Stimulated activated effector memory CD8-positive, alpha-beta T cell treated with anti-CD3 and anti-CD28 coated beads, Interleukin-12 subunit alpha, Interleukin-12 subunit beta, amount 100 ng/mL, for 72 hours (primary cell): ENCODE results near the gene MARCHF10.

ENCODE experiments used
- ATAC-seq: fragments of 150-1000 bp; cut with Tn5 transposase; 2 replicates; pipeline ENCODE4 v1.10.0; 2021
- DNase-seq, 2 donors: peaks; one replicate each; pipeline ENCODE4 v3.0.0; 2021 to 2022; ENCODE audit warnings: low spot score in 2 of 2
- H3K27ac Mint-ChIP-seq: one replicate; pipeline ENCODE4 v1.8.0; 2022; ENCODE audit warnings: mild to moderate bottlenecking, mixed read lengths
- H3K36me3 Mint-ChIP-seq: one replicate; pipeline ENCODE4 v1.8.0; 2022; ENCODE audit warnings: mild to moderate bottlenecking, mixed read lengths
- H3K4me1 Mint-ChIP-seq: one replicate; pipeline ENCODE4 v1.8.0; 2022; ENCODE audit warnings: mixed read lengths
- H3K4me3 Mint-ChIP-seq: one replicate; pipeline ENCODE4 v1.8.0; 2022; ENCODE audit warnings: mild to moderate bottlenecking, mixed read lengths
- H3K9me3 Mint-ChIP-seq: one replicate; pipeline ENCODE4 v1.8.0; 2022; ENCODE audit warnings: mixed read lengths

Gene MARCHF10

GRCh38 chr17:62781831-62782251 lies 26.3 kb downstream of the MARCHF10 start:
- Mint-ChIP-seq H3K9me3 (peaks cover 3% of the 10 kb centered on the region), H3K4me3 (no peak overlapping the region), H3K4me1 (no peaks in the 10 kb centered on the region), H3K27ac (no peak overlapping the region), H3K36me3 (no peaks in the 10 kb centered on the region)
- no peak for ATAC-seq
- DNase-seq: no peak

- no peak overlapping the region for H3K4me3 Mint-ChIP-seq
- ATAC-seq: no peak
- no peak for DNase-seq
- peaks cover 3% of the 10 kb centered on the region for H3K9me3 Mint-ChIP-seq
- H3K4me1 Mint-ChIP-seq: no peaks in the 10 kb centered on the region
- H3K27ac Mint-ChIP-seq: no peak overlapping the region
- H3K36me3 Mint-ChIP-seq: no peaks in the 10 kb centered on the region
Observed at GRCh38 chr17:62781356-62781755, 26.8 kb downstream of the MARCHF10 start.

GRCh38 chr17:62780951-62781350 lies 27.2 kb downstream of the MARCHF10 start:
- peaks cover 3% of the 10 kb centered on the region for H3K9me3 Mint-ChIP-seq
- H3K27ac Mint-ChIP-seq: no peak overlapping the region
- no peak for ATAC-seq
- DNase-seq: no peak
- H3K36me3 Mint-ChIP-seq: no peaks in the 10 kb centered on the region
- H3K4me3 Mint-ChIP-seq: no peak overlapping the region
- H3K4me1 Mint-ChIP-seq: no peaks in the 10 kb centered on the region

- Mint-ChIP-seq H3K27ac (no peak overlapping the region), H3K36me3 (no peaks in the 10 kb centered on the region), H3K9me3 (peaks cover 3% of the 10 kb centered on the region), H3K4me3 (no peak overlapping the region), H3K4me1 (no peaks in the 10 kb centered on the region)
- DNase-seq: no peak
- no peak for ATAC-seq
Observed at GRCh38 chr17:62780269-62780668, 27.8 kb downstream of the MARCHF10 start.

- Mint-ChIP-seq H3K4me1 (no peaks in the 10 kb centered on the region), H3K9me3 (peaks cover 3% of the 10 kb centered on the region), H3K4me3 (no peak overlapping the region), H3K36me3 (no peaks in the 10 kb centered on the region), H3K27ac (no peak overlapping the region)
- DNase-seq (no peak), ATAC-seq (no peak)
Observed at GRCh38 chr17:62778990-62779681, 29.0 kb downstream of the MARCHF10 start.

- no peak for DNase-seq
- Mint-ChIP-seq H3K4me1 (no peaks in the 10 kb centered on the region), H3K27ac (no peak overlapping the region), H3K9me3 (no peaks in the 10 kb centered on the region), H3K4me3 (no peak overlapping the region), H3K36me3 (no peaks in the 10 kb centered on the region)
- ATAC-seq: no peak
Observed at GRCh38 chr17:62775876-62776275, 32.2 kb downstream of the MARCHF10 start.

GRCh38 chr17:62774338-62774737 lies 33.8 kb downstream of the MARCHF10 start:
- Mint-ChIP-seq H3K27ac (no peak overlapping the region), H3K36me3 (no peaks in the 10 kb centered on the region), H3K4me1 (no peaks in the 10 kb centered on the region), H3K9me3 (no peaks in the 10 kb centered on the region), H3K4me3 (no peak overlapping the region)
- ATAC-seq (no peak), DNase-seq (no peak)

- no peaks in the 10 kb centered on the region for H3K36me3 Mint-ChIP-seq
- DNase-seq: no peak
- no peak overlapping the region for H3K4me3 Mint-ChIP-seq
- no peaks in the 10 kb centered on the region for H3K4me1 Mint-ChIP-seq
- H3K27ac Mint-ChIP-seq: no peak overlapping the region
- no peak for ATAC-seq
- H3K9me3 Mint-ChIP-seq: no peaks in the 10 kb centered on the region
Observed at GRCh38 chr17:62767997-62768396, 40.1 kb downstream of the MARCHF10 start.

GRCh38 chr17:62765351-62765750 lies 42.8 kb downstream of the MARCHF10 start:
- H3K36me3 Mint-ChIP-seq: no peaks in the 10 kb centered on the region
- DNase-seq (no peak), ATAC-seq (no peak)
- no peak overlapping the region for H3K27ac Mint-ChIP-seq
- H3K4me1 Mint-ChIP-seq: no peaks in the 10 kb centered on the region
- H3K4me3 Mint-ChIP-seq: no peak overlapping the region
- no peaks in the 10 kb centered on the region for H3K9me3 Mint-ChIP-seq

GRCh38 chr17:62763891-62764600 lies 44.1 kb downstream of the MARCHF10 start:
- no peaks in the 10 kb centered on the region for H3K36me3 Mint-ChIP-seq
- no peak for DNase-seq
- no peak overlapping the region for H3K4me3 Mint-ChIP-seq
- H3K9me3 Mint-ChIP-seq: no peaks in the 10 kb centered on the region
- H3K27ac Mint-ChIP-seq: no peak overlapping the region
- H3K4me1 Mint-ChIP-seq: no peaks in the 10 kb centered on the region
- no peak for ATAC-seq

GRCh38 chr17:62761884-62762283 lies 46.2 kb downstream of the MARCHF10 start:
- Mint-ChIP-seq H3K36me3 (no peaks in the 10 kb centered on the region), H3K4me1 (no peaks in the 10 kb centered on the region), H3K27ac (no peak overlapping the region), H3K9me3 (no peaks in the 10 kb centered on the region), H3K4me3 (no peak overlapping the region)
- DNase-seq: no peak
- no peak for ATAC-seq

GRCh38 chr17:62760945-62761267 lies 47.2 kb downstream of the MARCHF10 start:
- ATAC-seq (no peak), DNase-seq (no peak)
- H3K4me1 Mint-ChIP-seq: no peaks in the 10 kb centered on the region
- H3K27ac Mint-ChIP-seq: no peak overlapping the region
- H3K4me3 Mint-ChIP-seq: no peak overlapping the region
- H3K36me3 Mint-ChIP-seq: no peaks in the 10 kb centered on the region
- H3K9me3 Mint-ChIP-seq: no peaks in the 10 kb centered on the region

- Mint-ChIP-seq H3K4me1 (no peaks in the 10 kb centered on the region), H3K9me3 (no peaks in the 10 kb centered on the region), H3K4me3 (no peak overlapping the region), H3K36me3 (no peaks in the 10 kb centered on the region), H3K27ac (no peak overlapping the region)
- DNase-seq (no peak), ATAC-seq (no peak)
Observed at GRCh38 chr17:62760059-62760944, 47.8 kb downstream of the MARCHF10 start.

GRCh38 chr17:62757500-62757951 lies 50.6 kb downstream of the MARCHF10 start:
- no peaks in the 10 kb centered on the region for H3K36me3 Mint-ChIP-seq

GRCh38 chr17:62756198-62756597 lies 51.9 kb downstream of the MARCHF10 start:
- no peak overlapping the region for H3K4me3 Mint-ChIP-seq
- no peak for ATAC-seq
- no peaks in the 10 kb centered on the region for H3K36me3 Mint-ChIP-seq
- no peaks in the 10 kb centered on the region for H3K4me1 Mint-ChIP-seq
- no peak overlapping the region for H3K27ac Mint-ChIP-seq
- DNase-seq: no peak
- no peaks in the 10 kb centered on the region for H3K9me3 Mint-ChIP-seq

More at GRCh38 chr17:62757500-62757951, 50.6 kb downstream of the MARCHF10 start:
- no peak for DNase-seq
- Mint-ChIP-seq H3K9me3 (no peaks in the 10 kb centered on the region), H3K27ac (no peak overlapping the region), H3K4me1 (no peaks in the 10 kb centered on the region), H3K4me3 (no peak overlapping the region)
- no peak for ATAC-seq
